KOPT-K1 (cell line): ENCODE data around the gene TBC1D14.
A peak's percentile ranks its signal among the peaks of the same experiment; 100 is the strongest.

ENCODE experiments used
- H3K27ac ChIP-seq: fragments of 200-600 bp; sonication (generic); 2 replicates; pipeline ENCODE4 v1.5.1; 2016; ENCODE audit warnings: antibody characterized with exemption, mild to moderate bottlenecking, low read depth, low read length; ENCODE audit not compliant: poor library complexity, severe bottlenecking
- H3K36me3 ChIP-seq: fragments of 200-600 bp; sonication (generic); 2 replicates; pipeline ENCODE4 v1.5.1; 2017; ENCODE audit warnings: antibody characterized with exemption, mild to moderate bottlenecking, low read length, moderate library complexity; ENCODE audit not compliant: insufficient read depth
- H3K9me3 ChIP-seq: fragments of 200-600 bp; sonication (generic); 2 replicates; pipeline ENCODE4 v1.5.1; 2017; ENCODE audit warnings: antibody characterized with exemption, low read length, mild to moderate bottlenecking; ENCODE audit not compliant: insufficient read depth, poor library complexity, severe bottlenecking

TBC1D14 gene, protein sequence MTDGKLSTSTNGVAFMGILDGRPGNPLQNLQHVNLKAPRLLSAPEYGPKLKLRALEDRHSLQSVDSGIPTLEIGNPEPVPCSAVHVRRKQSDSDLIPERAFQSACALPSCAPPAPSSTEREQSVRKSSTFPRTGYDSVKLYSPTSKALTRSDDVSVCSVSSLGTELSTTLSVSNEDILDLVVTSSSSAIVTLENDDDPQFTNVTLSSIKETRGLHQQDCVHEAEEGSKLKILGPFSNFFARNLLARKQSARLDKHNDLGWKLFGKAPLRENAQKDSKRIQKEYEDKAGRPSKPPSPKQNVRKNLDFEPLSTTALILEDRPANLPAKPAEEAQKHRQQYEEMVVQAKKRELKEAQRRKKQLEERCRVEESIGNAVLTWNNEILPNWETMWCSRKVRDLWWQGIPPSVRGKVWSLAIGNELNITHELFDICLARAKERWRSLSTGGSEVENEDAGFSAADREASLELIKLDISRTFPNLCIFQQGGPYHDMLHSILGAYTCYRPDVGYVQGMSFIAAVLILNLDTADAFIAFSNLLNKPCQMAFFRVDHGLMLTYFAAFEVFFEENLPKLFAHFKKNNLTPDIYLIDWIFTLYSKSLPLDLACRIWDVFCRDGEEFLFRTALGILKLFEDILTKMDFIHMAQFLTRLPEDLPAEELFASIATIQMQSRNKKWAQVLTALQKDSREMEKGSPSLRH

DNA sequence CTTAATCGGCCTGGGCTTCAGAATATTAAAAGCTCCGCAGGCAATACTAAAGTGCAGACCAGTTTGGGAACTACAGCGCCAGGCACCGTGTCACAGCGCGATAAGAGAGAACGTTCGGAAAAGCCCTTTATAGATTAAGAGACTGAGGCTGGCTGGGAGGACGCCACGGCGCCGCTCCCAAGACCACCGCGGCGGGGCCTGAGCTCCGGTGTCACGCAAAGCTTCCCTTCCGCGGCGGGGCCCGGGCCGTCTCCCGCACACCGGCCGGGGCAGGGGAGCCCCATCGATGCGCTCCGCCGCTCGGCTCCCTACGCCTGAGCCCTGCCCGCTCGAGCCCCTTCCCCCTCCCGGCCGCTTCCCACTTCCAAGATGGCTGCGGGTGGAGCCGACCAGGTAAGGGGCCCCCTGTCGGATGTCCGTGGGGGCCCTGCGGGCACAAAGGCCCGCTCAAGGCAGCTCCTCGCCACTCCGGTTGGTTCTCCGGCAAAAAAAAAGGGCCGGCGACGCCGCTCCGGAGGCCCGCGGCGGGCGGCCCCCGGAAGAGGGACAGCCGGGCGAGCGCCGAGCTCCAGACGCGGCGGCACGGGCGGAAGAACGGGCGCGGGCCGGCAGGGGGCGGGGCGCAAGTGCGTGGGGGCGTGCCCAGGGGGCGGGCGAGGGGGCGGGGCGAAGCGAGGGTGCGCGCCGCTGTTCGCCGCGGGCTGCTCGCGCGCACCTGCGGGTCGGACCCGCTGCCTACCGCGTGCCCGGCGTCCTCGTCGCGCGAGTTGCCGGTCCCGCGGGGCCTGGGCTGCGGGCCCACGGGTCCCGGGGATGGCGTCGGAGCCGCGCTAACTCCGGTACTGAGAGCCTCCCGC lies at the start of gene TBC1D14:
TSS of gene TBC1D14 (plus strand) at position 714 of the 857 bp plus-strand sequence. CDS start 13,564 bp downstream, outside the sequence.
- Histone ChIP-seq H3K9me3 (no peaks in the 10 kb centered on the region), H3K36me3 (no peaks in the 10 kb centered on the region), H3K27ac (peak within 1 kb of the TSS; percentile 97)

DNA sequence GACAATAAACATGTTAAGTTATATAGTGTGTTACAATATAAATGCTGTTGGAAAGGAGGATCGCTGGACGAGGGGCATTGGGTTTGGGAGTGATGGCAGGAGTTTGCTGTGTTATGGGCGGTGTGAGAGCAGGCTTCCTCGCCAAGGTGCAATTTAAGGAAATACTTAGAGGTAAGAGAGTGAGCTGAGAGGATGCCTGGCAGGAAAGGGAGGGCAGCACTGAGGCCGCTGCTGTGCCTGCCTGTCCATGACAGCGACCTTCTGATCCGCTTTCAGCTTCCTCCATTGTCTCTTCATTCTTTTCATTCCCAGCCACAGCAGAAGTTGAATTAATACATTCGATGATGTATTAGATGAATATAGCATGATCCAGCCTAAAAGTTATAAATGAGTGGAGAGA lies 41.2 kb upstream of the TBC1D14 start:
- Histone ChIP-seq H3K27ac (no peak overlapping the region), H3K36me3 (peaks cover 92% of the 10 kb centered on the region), H3K9me3 (no peaks in the 10 kb centered on the region)

DNA sequence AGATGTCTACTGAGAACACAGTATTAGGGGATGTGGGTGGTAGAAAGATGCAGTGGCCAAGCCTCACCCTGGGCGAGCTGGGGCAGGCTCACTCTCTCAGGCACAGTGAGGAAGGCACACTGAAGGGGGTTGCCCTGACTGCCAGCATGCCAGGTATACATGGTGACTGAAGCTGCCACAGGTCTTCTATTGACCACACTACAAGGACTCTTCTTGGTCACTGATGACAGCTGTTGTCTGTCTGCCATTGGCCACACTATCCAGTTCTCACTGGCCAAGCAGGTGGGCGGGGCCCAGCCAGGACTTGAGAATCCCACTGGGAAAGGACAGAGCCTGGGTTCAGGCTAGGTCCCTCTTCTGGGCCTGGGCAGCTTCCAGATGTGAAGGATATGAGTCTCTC lies 39.7 kb upstream of the TBC1D14 start:
- no peak overlapping the region for H3K27ac ChIP-seq
- peaks cover 92% of the 10 kb centered on the region for H3K36me3 ChIP-seq
- no peaks in the 10 kb centered on the region for H3K9me3 ChIP-seq

DNA sequence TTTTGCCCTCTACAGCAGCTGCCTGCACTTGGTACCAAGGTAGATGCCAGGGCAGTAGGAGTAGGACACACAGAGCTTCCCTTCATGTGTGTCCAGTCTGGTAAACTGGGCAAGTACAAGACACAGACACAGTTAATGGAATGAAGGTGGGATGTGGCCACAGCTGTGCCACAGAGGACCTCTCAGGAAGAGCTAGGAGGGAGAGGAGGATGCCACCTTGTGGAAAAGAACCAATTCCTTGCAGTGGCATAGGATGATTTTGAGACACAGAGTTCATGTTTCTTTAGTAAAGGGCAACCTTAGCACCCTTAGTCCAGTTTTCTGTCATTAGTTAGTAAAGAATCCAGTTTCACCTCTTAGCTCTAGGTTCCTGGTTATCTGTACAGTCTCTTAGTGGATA lies 36.3 kb upstream of the TBC1D14 start:
- Histone ChIP-seq H3K36me3 (peaks cover 93% of the 10 kb centered on the region), H3K27ac (no peak overlapping the region), H3K9me3 (no peaks in the 10 kb centered on the region)

DNA sequence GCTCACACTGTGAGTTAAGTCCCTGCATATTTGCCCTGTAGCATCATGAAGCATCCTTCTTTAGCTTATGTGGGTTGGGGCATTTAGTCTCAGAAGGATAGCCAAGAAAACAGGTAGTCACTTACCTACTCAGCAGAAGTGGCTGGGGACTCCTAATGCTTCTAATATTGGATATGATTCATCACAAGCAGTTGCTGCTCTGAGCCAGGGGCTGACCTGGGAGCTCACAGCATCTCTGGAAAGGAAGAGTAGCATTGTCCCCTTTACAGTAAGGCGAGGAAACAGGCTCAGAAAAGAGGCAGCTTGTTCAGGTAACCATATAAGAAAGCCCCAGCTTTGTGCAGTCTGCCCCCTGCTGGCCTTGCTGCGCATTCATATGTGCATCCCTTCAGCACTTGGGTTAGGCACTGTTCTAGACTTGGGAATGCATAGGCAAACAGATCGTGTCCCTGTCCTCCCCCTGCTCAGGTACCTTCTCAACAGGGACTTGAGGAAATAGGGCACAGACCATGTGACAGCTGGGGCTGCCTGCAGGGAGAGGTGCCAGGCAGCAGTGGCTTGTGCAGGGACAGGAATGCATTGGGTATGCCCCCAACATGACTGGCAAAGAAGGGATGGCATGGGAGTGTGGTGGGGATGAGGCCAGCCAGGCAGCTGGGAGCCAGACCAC lies 35.7 kb upstream of the TBC1D14 start:
- H3K36me3 ChIP-seq, result peaks cover 93% of the 10 kb centered on the region

DNA sequence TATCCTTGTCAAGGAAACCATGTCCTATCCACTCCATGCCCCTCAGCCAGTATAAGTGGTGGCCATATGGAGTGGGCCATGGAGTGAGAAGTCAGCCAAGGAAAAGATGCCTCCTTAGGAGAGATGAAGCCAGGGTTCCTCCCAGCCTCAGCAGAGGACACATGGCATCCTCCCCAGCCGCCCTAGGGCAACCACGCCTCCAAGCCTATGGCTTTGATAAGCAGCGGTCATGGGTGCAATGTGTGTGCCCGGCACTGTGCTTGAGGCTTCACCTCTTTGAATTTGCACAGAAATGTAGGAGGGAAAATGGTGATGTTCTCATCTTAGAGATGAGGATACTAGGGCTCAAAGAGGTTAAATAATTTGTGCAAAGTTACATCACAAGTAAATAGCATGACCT lies 34.6 kb upstream of the TBC1D14 start:
- no peaks in the 10 kb centered on the region for H3K9me3 ChIP-seq
- no peak overlapping the region for H3K27ac ChIP-seq
- H3K36me3 ChIP-seq, result peaks cover 92% of the 10 kb centered on the region

More for the DNA sequence above, 35.7 kb upstream of the TBC1D14 start:
- no peak overlapping the region for H3K27ac ChIP-seq
- H3K9me3 ChIP-seq, result no peaks in the 10 kb centered on the region

DNA sequence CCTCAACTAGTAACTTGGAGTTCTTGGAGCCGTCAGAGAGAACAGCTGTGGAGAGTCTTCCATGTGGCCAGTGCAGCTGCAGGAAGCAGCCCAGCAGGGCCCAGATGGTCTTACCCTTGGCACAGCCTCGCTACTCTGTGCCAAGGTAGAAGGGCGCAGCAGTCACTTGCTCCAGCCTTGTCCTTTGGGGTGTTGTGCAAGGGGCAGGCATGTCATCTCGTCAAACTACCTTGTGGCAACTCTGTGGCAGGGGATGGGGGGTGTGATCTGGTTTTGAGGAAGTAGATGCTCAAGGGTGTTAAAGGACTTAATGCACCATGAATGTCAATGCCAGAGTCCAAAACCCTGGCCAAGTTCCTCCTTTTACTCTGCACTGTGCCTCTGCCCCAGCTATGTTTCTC lies 34.2 kb upstream of the TBC1D14 start:
- Histone ChIP-seq H3K27ac (no peak overlapping the region), H3K9me3 (no peaks in the 10 kb centered on the region), H3K36me3 (peaks cover 94% of the 10 kb centered on the region)

DNA sequence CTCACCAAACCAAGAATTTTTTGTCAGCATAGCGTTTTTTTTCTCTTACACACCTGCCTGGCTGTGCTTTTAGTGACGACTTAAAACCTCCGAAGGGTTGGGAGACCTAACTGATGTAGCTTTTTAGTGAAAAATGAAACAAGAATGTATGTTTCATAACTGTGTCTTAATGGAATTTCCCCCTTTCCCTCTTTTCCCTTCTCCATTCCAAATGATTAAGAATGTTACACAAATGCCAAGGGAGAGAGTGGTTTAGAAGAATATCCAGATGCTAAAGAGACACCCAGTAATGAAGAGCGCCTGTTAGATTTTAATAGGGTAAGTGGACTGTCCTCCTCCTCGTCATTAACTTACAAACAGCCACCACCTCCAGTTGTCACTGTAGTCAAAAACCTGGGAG lies 33.2 kb upstream of the TBC1D14 start:
- H3K9me3 ChIP-seq, result no peaks in the 10 kb centered on the region
- H3K36me3 ChIP-seq, result peaks cover 98% of the 10 kb centered on the region

DNA sequence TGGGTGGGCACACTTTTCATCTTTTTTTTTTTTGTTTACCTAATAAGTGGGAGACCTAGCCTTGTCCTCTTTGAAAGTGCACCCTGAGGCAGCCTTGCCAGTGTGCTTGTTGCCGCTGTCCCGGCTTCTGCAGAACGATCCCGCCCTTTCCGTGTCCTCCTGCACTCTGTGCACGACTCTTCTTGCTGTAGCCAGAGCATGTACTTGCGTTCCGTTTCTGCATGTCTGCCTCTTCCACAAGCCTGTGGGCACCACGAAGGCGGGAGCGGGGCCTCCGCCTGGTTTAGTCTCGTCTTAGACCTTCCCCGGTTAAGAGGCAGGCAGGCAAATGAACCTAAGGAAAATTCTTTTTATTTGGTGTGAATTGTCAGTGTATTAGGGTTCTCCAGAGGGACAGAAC lies 32.6 kb upstream of the TBC1D14 start:
- Histone ChIP-seq H3K27ac (no peak overlapping the region), H3K36me3 (peaks cover 98% of the 10 kb centered on the region)

More for the DNA sequence above, 33.2 kb upstream of the TBC1D14 start:
- H3K27ac ChIP-seq, result no peak overlapping the region

DNA sequence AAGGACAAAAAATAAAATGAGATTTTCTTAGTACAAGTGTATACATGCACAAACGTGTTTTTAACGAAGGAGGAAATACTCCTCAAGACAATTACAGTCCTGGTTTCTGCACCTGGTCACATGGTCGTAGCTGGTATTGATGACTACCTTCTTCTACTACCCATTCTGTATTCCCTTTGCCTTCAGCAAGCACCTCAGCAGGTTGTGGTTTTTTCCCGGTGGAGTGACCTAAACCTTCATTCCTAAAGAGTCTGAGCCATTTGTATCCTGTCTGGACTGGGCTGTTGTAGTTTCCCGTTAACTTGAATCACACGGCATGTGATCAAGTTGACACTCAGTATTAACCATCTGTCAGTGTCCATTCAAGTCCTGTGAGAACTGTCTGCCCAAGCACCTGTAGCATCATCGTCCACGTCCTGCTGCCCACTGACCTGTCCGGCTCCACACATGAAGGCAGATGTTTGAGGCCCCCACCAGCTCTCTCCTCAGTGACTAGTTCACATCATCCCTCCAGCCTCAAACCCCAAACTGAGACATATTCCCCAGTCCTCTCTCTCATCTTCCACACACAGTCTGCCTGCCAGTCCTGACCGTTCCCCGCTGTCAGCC lies 31.1 kb upstream of the TBC1D14 start:
- Histone ChIP-seq H3K27ac (no peak overlapping the region), H3K36me3 (peaks cover 98% of the 10 kb centered on the region), H3K9me3 (no peaks in the 10 kb centered on the region)

More for the DNA sequence above, 32.6 kb upstream of the TBC1D14 start:
- H3K9me3 ChIP-seq, result no peaks in the 10 kb centered on the region

DNA sequence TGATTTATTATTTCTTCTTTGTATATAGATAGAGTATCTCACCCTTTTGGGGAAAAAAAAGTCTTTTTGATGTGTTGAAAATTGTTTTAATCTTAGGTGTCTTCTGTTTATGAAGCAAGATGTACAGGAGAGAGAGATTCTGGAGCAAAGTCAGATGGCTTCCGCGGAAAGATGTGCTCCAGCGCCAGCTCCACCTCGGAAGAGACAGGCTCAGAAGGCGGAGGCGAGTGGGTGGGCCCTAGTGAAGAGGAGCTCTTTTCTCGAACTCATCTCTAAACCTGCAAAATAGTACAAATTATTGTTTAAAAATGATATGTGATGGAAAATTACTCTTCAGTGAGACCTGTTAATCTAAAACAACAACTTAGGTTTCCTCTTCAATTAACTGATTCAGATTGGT lies 28.9 kb upstream of the TBC1D14 start:
- Histone ChIP-seq H3K36me3 (peaks cover 86% of the 10 kb centered on the region), H3K9me3 (no peaks in the 10 kb centered on the region), H3K27ac (no peak overlapping the region)

DNA sequence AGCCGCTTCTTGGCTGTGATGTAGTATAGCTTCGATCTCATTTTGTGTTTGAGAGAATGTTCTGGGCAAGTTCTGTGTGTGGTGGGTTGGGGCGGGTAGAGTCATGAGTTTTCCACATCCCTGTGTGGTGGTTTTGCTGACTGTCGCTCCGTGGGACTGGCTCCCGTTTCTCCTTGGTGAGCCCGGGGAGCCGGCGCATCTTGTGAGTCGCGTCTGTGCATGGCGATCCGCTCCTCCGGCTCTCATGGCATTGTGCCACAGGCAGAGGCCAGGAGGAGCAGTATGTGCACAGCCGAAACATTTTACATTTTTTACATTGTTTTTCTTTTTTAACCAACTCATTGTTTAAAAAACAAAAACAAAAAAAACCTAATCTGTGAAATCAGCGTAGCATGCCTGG lies 27.7 kb upstream of the TBC1D14 start:
- no peaks in the 10 kb centered on the region for H3K9me3 ChIP-seq
- no peak overlapping the region for H3K27ac ChIP-seq
- H3K36me3 ChIP-seq, result peaks cover 74% of the 10 kb centered on the region

DNA sequence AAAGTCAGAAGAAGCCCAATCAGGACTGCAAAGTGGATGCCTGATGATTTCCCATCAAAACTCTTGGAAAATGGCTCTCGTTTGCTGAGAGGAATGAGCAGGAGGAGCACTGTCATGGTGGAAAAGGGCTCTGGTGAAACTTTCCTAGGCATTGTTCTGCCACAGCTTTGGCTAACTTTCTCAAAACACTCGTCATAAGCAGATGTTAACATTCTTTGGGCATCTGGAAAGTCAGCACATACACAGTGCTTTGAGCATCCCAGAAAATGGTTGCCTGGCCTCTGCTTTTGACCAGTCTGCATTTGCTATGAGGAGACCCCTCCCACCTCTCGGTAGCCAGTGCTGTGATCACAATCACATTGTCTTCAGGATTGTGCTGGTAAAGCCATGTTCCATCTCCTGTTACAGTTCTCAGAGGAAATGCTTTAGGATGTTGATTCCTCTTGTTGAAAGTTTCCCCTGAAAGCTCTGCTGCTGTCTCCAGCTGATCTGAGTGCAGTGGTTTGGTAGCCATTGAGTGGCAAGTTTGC lies 25.2 kb upstream of the TBC1D14 start:
- H3K36me3 ChIP-seq, result peaks cover 49% of the 10 kb centered on the region
- H3K9me3 ChIP-seq, result peaks cover 7% of the 10 kb centered on the region
- H3K27ac ChIP-seq, result no peak overlapping the region

DNA sequence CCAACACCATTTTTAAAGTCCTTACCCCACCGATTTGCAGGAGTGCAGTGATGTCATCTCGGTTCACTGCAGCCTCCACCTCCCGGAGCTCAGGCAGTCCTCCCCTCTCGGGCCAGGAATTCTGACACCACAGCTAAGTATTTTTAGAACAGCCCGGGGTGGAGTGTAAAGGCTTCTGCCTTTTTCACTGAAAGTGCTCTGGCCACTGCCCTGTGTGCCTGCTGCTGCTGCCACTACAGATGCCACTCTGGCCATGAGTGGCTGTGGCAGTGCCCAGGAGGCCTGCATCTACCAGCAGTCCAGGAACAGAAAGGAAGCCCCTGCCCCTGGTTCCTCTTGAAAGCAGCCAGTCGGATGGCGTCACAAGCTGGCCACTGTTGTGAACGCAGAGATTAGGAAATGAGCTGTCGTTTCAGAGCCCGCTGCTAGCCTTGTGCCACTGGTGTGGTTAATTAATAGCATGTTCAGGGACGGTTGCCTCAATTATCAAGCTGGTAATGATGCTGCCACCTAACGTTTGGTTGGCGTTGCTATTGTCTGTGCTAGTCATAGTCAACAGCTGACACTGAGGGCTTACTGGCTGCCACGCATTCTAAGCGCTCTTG lies 23.6 kb upstream of the TBC1D14 start:
- Histone ChIP-seq H3K9me3 (peaks cover 22% of the 10 kb centered on the region), H3K27ac (no peak overlapping the region), H3K36me3 (peaks cover 34% of the 10 kb centered on the region)
